Epithelial cell of esophagus (primary cell): ENCODE results near the gene RNF34.
"Not testable (repeated sequence)": the region's sequence is repeated elsewhere in the genome, so short reads cannot be mapped to it uniquely, and the experiment has no call there.

Source experiments
- DNase-seq: peaks from one replicate; pipeline ENCODE4 v3.0.0; 2010; ENCODE audit warnings: low read depth
- H3K4me3 ChIP-seq: 2 replicates; pipeline ENCODE4 v1.5.1; 2011; ENCODE audit warnings: mild to moderate bottlenecking, low read length, control low read depth
- CTCF ChIP-seq: IDR thresholded peaks from 2 replicates; pipeline ENCODE4 v1.5.1; 2011; ENCODE audit warnings: low read depth, mild to moderate bottlenecking, low read length, control low read depth, inconsistent platforms; ENCODE audit not compliant: insufficient read depth; ENCODE audit errors: missing control alignments

The RNF34 gene

GRCh38 chr12:121376754-121377697 is 22.9 kb upstream of the RNF34 start:
- no peak for TF ChIP-seq CTCF
- no peak overlapping the region for H3K4me3 ChIP-seq
- DNase-seq: no peak

- H3K4me3 ChIP-seq: no peak overlapping the region
- TF ChIP-seq CTCF: no peak
- no peak for DNase-seq
These were observed 21.2 kb upstream of the RNF34 start for GRCh38 chr12:121378736-121379135.

- no peak for DNase-seq
- no peak overlapping the region for H3K4me3 ChIP-seq
- no peak for TF ChIP-seq CTCF
These were observed 20.0 kb upstream of the RNF34 start for GRCh38 chr12:121379945-121380344.

- DNase-seq: no peak
- TF ChIP-seq CTCF: peak; percentile 15
- H3K4me3 ChIP-seq: no peak overlapping the region
These were observed 16.3 kb upstream of the RNF34 start for GRCh38 chr12:121383601-121384021.

GRCh38 chr12:121384891-121385290 is 15.0 kb upstream of the RNF34 start:
- not testable (repeated sequence) for H3K4me3 ChIP-seq, DNase-seq

- peak; percentile 91 for DNase-seq
- no peak overlapping the region for H3K4me3 ChIP-seq
- TF ChIP-seq CTCF: no peak
These were observed 11.4 kb upstream of the RNF34 start for GRCh38 chr12:121388421-121388981.

GRCh38 chr12:121390856-121391255 is 9.1 kb upstream of the RNF34 start:
- DNase-seq: peak; percentile 94
- H3K4me3 ChIP-seq: no peak overlapping the region
- no peak for TF ChIP-seq CTCF
